Measurements from ENCODE around the gene COL26A1.

COL26A1 gene

GRCh38 chr7:101527844-101528667 lies 165.4 kb downstream of the COL26A1 start:
- H3K4me3 ChIP-seq (ENCODE audit: low read depth, low read length) = no peak overlapping the region
- no peak for DNase-seq (ENCODE audit: low read depth)
- TF ChIP-seq, protein P1, sequence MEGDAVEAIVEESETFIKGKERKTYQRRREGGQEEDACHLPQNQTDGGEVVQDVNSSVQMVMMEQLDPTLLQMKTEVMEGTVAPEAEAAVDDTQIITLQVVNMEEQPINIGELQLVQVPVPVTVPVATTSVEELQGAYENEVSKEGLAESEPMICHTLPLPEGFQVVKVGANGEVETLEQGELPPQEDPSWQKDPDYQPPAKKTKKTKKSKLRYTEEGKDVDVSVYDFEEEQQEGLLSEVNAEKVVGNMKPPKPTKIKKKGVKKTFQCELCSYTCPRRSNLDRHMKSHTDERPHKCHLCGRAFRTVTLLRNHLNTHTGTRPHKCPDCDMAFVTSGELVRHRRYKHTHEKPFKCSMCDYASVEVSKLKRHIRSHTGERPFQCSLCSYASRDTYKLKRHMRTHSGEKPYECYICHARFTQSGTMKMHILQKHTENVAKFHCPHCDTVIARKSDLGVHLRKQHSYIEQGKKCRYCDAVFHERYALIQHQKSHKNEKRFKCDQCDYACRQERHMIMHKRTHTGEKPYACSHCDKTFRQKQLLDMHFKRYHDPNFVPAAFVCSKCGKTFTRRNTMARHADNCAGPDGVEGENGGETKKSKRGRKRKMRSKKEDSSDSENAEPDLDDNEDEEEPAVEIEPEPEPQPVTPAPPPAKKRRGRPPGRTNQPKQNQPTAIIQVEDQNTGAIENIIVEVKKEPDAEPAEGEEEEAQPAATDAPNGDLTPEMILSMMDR (IDR thresholded peaks at IDR 0.05; ENCODE audit: low read depth, low read length, missing control alignments) = no peak
- in situ Hi-C loops (cut with HindIII; ENCODE audit: low sequenced_read_pairs) = no loop called here

- no peak overlapping the region for H3K4me3 ChIP-seq (ENCODE audit: low read depth, low read length)
- no peak for DNase-seq (ENCODE audit: low read depth)
- TF ChIP-seq, protein P1 (IDR thresholded peaks at IDR 0.05; ENCODE audit: low read depth, low read length, missing control alignments) = no peak
- in situ Hi-C loops (cut with HindIII; ENCODE audit: low sequenced_read_pairs) = no loop called here
Observed at GRCh38 chr7:101529560-101529959, 166.9 kb downstream of the COL26A1 start.

DNA sequence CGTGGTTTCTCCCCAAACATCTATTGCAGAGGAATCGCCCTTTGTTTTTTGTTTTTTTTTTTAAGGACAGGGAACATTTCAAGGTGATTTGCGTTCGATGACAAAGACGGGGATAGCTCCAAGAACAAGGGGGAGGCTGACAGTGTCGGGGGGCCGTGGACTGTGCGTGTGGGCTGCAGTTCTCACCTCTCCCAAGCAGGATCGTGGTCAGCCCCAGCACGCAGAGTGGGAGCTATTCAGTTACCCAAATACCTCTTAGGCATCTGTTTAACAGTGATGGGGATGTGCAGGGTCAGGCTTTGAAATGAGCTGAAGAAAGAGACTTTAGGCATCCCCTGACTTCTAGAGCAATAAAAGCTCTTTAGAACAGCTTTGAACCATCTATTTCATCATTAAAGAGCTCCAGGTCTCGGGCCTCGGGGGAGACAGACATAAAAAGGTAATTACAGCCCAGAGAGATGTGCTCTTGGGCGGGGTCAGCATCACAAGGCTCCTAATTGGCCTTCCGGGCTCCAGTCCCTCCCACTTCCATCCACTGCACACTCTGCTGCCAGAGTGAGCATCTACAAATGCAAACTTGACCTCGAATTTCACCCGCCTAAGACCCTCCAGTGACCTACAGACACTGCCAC lies 169.2 kb downstream of the COL26A1 start:
- DNase-seq (ENCODE audit: low read depth) = no peak
- TF ChIP-seq, protein P1 (IDR thresholded peaks at IDR 0.05; ENCODE audit: low read depth, low read length, missing control alignments) = no peak
- in situ Hi-C loops (cut with HindIII; ENCODE audit: low sequenced_read_pairs) = no loop called here

DNA sequence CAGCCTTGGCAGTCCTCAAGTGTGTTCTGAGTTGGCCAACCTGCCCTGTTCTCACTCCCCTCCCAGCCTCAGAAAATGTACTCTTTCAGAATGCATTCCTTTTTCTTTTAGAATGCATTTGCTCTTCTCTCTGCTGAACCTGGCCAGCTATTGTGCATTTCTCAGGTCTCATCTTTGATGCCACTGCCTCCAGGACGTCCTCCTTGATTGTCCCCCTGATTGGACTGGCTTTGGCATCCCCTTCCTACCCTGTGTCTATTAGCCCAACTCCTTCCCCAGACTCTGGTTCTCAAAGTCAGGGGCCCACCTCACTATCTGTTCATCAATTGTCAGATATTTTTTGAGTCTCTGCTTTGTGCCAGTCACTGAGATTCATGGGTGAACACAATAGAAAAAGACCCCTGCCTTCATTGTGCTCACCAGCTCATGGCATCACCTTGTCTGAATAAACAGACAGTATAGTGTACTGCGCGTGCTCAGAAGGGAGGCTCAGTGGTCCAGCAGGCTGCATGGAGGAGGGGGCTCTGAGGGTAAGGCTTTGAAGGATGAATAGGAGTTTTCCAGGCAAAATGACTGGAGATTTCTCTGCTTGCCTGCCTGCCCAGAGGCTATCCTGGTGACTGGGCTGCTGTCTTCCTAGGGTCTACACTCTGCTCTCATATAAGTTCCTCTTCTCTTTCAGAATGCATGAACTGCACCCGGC lies 169.9 kb downstream of the COL26A1 start:
- TF ChIP-seq, protein P1 (IDR thresholded peaks at IDR 0.05; ENCODE audit: low read depth, low read length, missing control alignments) = no peak
- no peak overlapping the region for H3K4me3 ChIP-seq (ENCODE audit: low read depth, low read length)

More for the DNA sequence above, 169.2 kb downstream of the COL26A1 start:
- H3K4me3 ChIP-seq (ENCODE audit: low read depth, low read length) = no peak overlapping the region

DNA sequence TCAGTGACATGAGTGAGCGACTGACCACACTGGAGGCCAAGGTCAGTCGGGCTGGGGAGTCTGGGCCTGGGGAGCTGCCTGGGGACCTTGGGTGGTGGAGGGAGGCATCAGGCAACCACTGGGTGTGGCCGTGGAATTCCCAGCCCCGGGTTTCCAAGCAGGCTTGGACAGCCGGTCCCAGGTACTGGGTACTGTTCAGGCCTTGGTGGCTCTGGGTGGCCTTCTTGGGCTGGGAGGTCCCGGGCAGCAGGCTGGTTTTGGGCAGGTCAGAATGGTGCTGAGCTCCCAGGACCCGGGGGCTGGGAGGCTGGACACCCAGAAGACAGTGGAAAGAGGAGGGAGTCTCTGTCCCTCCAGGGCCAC lies 170.4 kb downstream of the COL26A1 start:
- in situ Hi-C loops (cut with HindIII; ENCODE audit: low sequenced_read_pairs) = no loop called here

More for the DNA sequence above, 169.9 kb downstream of the COL26A1 start:
- in situ Hi-C loops (cut with HindIII; ENCODE audit: low sequenced_read_pairs) = no loop called here
- no peak for DNase-seq (ENCODE audit: low read depth)

More for the DNA sequence above, 170.4 kb downstream of the COL26A1 start:
- no peak overlapping the region for H3K4me3 ChIP-seq (ENCODE audit: low read depth, low read length)
- TF ChIP-seq, protein P1 (IDR thresholded peaks at IDR 0.05; ENCODE audit: low read depth, low read length, missing control alignments) = no peak
- DNase-seq (ENCODE audit: low read depth) = no peak

All from astrocyte of the cerebellum (primary cell).